A549 (cell line): ENCODE data around the gene MTHFSD.

ENCODE experiments used
- CEBPB ChIP-seq, 2 experiments: fragments of >200 bp in 1 of 2; sonication (Bioruptor Twin) in 1 of 2; formaldehyde crosslinking in 1 of 2; IDR thresholded peaks; 2 replicates each; pipeline ENCODE4 v1.6.1; 2012 to 2016
- CHD4 ChIP-seq: fragments of 200-600 bp; sonication (generic); IDR thresholded peaks from 2 replicates; pipeline ENCODE4 v1.6.1; 2016; ENCODE audit warnings: antibody characterized with exemption, mild to moderate bottlenecking, borderline replicate concordance
- CTCF ChIP-seq: fragments of >200 bp; sonication (Bioruptor Twin); formaldehyde crosslinking; IDR thresholded peaks from 3 replicates; pipeline ENCODE4 v1.5.1; 2016
- NR3C1 ChIP-seq: fragments of >200 bp; sonication (Bioruptor Twin); formaldehyde crosslinking; IDR thresholded peaks from 3 replicates; pipeline ENCODE4 v1.6.1; 2017
- POLR2A ChIP-seq: IDR thresholded peaks from 2 replicates; pipeline ENCODE4 v1.6.1; 2012; ENCODE audit warnings: mild to moderate bottlenecking, low read length
- SMC3 ChIP-seq: fragments of >200 bp; sonication (Bioruptor Twin); formaldehyde crosslinking; IDR thresholded peaks from 3 replicates; pipeline ENCODE4 v1.6.1; 2018; ENCODE audit warnings: inconsistent platforms
- USF2 ChIP-seq: fragments of 450-650 bp; IDR thresholded peaks from 2 replicates; pipeline ENCODE4 v1.6.1; 2014; ENCODE audit warnings: antibody characterized with exemption
- TF ChIP-seq, protein P1 (sequence below): fragments of 150-350 bp; IDR thresholded peaks from 2 replicates; pipeline ENCODE4 v1.6.1; 2014; ENCODE audit warnings: low read depth, mild to moderate bottlenecking, low read length

DNA sequence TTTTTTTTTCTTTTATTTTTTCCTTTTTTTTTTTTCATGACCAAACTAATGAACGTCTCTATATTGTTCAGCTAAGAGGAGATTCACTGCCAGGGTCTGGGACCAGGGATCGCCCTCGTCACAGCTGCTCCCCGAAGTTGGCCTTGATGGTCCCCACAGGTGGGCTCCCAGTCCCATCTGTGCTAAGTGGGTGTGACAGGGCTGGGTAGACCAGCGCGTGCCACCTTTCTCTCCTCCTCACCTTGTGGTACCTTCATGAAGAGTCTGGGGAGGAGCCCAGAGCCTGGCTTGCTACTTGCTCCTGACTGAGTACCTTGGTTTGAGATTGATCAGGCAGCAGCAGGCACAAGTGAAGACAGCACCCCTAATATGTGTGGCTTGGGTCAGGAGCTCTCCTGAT lies 51.2 kb downstream of the MTHFSD start:
- TF ChIP-seq, protein P1, sequence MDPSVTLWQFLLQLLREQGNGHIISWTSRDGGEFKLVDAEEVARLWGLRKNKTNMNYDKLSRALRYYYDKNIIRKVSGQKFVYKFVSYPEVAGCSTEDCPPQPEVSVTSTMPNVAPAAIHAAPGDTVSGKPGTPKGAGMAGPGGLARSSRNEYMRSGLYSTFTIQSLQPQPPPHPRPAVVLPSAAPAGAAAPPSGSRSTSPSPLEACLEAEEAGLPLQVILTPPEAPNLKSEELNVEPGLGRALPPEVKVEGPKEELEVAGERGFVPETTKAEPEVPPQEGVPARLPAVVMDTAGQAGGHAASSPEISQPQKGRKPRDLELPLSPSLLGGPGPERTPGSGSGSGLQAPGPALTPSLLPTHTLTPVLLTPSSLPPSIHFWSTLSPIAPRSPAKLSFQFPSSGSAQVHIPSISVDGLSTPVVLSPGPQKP, result no peak
- TF ChIP-seq USF2, result no peak
- TF ChIP-seq CHD4, result no peak
- TF ChIP-seq SMC3, result no peak
- TF ChIP-seq CTCF, result no peak
- TF ChIP-seq NR3C1, result no peak
- no peak for TF ChIP-seq POLR2A
- TF ChIP-seq CEBPB (IDR thresholded peaks at IDR 0.05), result no peak
